COR-L47 (cell line): ENCODE results near the gene MEIS1.

Experiments used
- DNase-seq: peaks from one replicate; lab custom pipeline; 2025; lab: John Stamatoyannopoulos, UW

MEIS1 gene

GRCh38 chr2:66507673-66508201 lies 72.8 kb downstream of the MEIS1 start:
- no peak for DNase-seq

- DNase-seq, result no peak
Observed at GRCh38 chr2:66508484-66509071, 73.7 kb downstream of the MEIS1 start.

- DNase-seq, result no peak
Observed at GRCh38 chr2:66509326-66509811, 74.4 kb downstream of the MEIS1 start.

GRCh38 chr2:66512626-66513025 lies 77.7 kb downstream of the MEIS1 start:
- DNase-seq, result no peak

GRCh38 chr2:66515743-66516142 lies 80.8 kb downstream of the MEIS1 start:
- no peak for DNase-seq

- DNase-seq, result no peak
Observed at GRCh38 chr2:66516499-66516898, 81.6 kb downstream of the MEIS1 start.

- DNase-seq, result no peak
Observed at GRCh38 chr2:66517772-66518171, 82.8 kb downstream of the MEIS1 start.

- DNase-seq, result no peak
Observed at GRCh38 chr2:66519264-66519843, 84.4 kb downstream of the MEIS1 start.

GRCh38 chr2:66521291-66521922 lies 86.5 kb downstream of the MEIS1 start:
- DNase-seq, result peak; percentile 28

GRCh38 chr2:66522611-66523376 lies 87.9 kb downstream of the MEIS1 start:
- DNase-seq, result no peak

- DNase-seq, result no peak
Observed at GRCh38 chr2:66523377-66523969, 88.5 kb downstream of the MEIS1 start.

GRCh38 chr2:66523990-66524389 lies 89.1 kb downstream of the MEIS1 start:
- no peak for DNase-seq

- no peak for DNase-seq
Observed at GRCh38 chr2:66525606-66526005, 90.7 kb downstream of the MEIS1 start.

- DNase-seq, result no peak
Observed at GRCh38 chr2:66526180-66526579, 91.3 kb downstream of the MEIS1 start.

GRCh38 chr2:66528974-66529724 lies 94.2 kb downstream of the MEIS1 start:
- DNase-seq, result no peak

- DNase-seq, result no peak
Observed at GRCh38 chr2:66530651-66531050, 95.7 kb downstream of the MEIS1 start.

GRCh38 chr2:66531155-66531554 lies 96.2 kb downstream of the MEIS1 start:
- DNase-seq, result no peak

- no peak for DNase-seq
Observed at GRCh38 chr2:66531567-66531966, 96.6 kb downstream of the MEIS1 start.

GRCh38 chr2:66532972-66533868 lies 98.3 kb downstream of the MEIS1 start:
- no peak for DNase-seq

GRCh38 chr2:66534461-66534860 lies 99.5 kb downstream of the MEIS1 start:
- DNase-seq, result no peak
